ENCODE results near the gene MTHFR. TPM values are rescaled to one million over a fixed set of nuclear protein-coding genes. Genes with fewer than 3 reads are reported as not detected.

Gene MTHFR
- total and polyA plus RNA-seq, 2 donors = 9.4 to 11.7 TPM

Other genes with a start within 250 kb of the MTHFR start
- gene FBXO2, start 151.5 kb downstream of the MTHFR start, total RNA-seq = 9.0 TPM
- 46.2 TPM for gene FBXO2, start 151.5 kb downstream of the MTHFR start, polyA plus RNA-seq
- gene FBXO44, start 151.1 kb downstream of the MTHFR start, total RNA-seq = 8.6 TPM
- 37.3 TPM for gene FBXO44, start 151.1 kb downstream of the MTHFR start, polyA plus RNA-seq
- gene FBXO6, start 141.8 kb downstream of the MTHFR start, total RNA-seq = 11.4 TPM
- gene FBXO6, start 141.8 kb downstream of the MTHFR start, polyA plus RNA-seq = 16.1 TPM
- gene MAD2L2, start 124.8 kb downstream of the MTHFR start, total RNA-seq = 61.6 TPM
- gene MAD2L2, start 124.8 kb downstream of the MTHFR start, polyA plus RNA-seq = 49.6 TPM
- gene DRAXIN, start 114.3 kb downstream of the MTHFR start, total RNA-seq = 0.14 TPM
- gene DRAXIN, start 114.3 kb downstream of the MTHFR start, polyA plus RNA-seq = 0.14 TPM
- gene AGTRAP, start 69.8 kb downstream of the MTHFR start, total RNA-seq = 20.5 TPM
- gene AGTRAP, start 69.8 kb downstream of the MTHFR start, polyA plus RNA-seq = 84.2 TPM
- gene C1orf167, start 43.8 kb downstream of the MTHFR start, total RNA-seq = 0.14 TPM
- 1.5 TPM for gene C1orf167, start 43.8 kb downstream of the MTHFR start, polyA plus RNA-seq
- 2.6 TPM for gene CLCN6, start 227 bp upstream of the MTHFR start, total RNA-seq
- 9.2 TPM for gene CLCN6, start 227 bp upstream of the MTHFR start, polyA plus RNA-seq
- gene NPPA, start 41.8 kb upstream of the MTHFR start, total RNA-seq = 0.80 TPM
- 5.9 TPM for gene NPPA, start 41.8 kb upstream of the MTHFR start, polyA plus RNA-seq
- 0.47 TPM for gene NPPB, start 53.0 kb upstream of the MTHFR start, total RNA-seq
- gene NPPB, start 53.0 kb upstream of the MTHFR start, polyA plus RNA-seq = 1.7 TPM
- 26.6 TPM for gene KIAA2013, start 120.5 kb upstream of the MTHFR start, total RNA-seq
- gene KIAA2013, start 120.5 kb upstream of the MTHFR start, polyA plus RNA-seq = 24.8 TPM
- 12.8 TPM for gene PLOD1, start 128.8 kb upstream of the MTHFR start, total RNA-seq
- gene PLOD1, start 128.8 kb upstream of the MTHFR start, polyA plus RNA-seq = 13.7 TPM
- 25.9 TPM for gene MFN2, start 174.5 kb upstream of the MTHFR start, total RNA-seq
- gene MFN2, start 174.5 kb upstream of the MTHFR start, polyA plus RNA-seq = 27.8 TPM
- 25.3 TPM for gene MIIP, start 213.5 kb upstream of the MTHFR start, total RNA-seq
- 44.9 TPM for gene MIIP, start 213.5 kb upstream of the MTHFR start, polyA plus RNA-seq

Measured in thymus (tissue), 2 donors.